BJ (cell line): ENCODE results near the gene CUL7. TPM values are rescaled to one million over a fixed set of nuclear protein-coding genes. Genes with fewer than 3 reads are reported as not detected.

Experiments
- CTCF ChIA-PET: fragments of 350-600 bp; formaldehyde crosslinking; extraction: SDS; loops from one replicate; lab custom pipeline; 2021; ENCODE audit warnings: antibody characterized with exemption, inconsistent platforms; lab: Yijun Ruan, JAX
- POLR2A ChIA-PET: fragments of 300-600 bp; sonication (Branson Sonifier 250); formaldehyde crosslinking; extraction: SDS; loops from one replicate; lab custom pipeline; 2021; ENCODE audit warnings: antibody characterized with exemption; lab: Charles Lee
- DNase-seq: peaks from one replicate; pipeline ENCODE4 v3.0.0-alpha.2; 2011; ENCODE audit warnings: low read depth
- H3K27me3 ChIP-seq: 2 replicates; pipeline ENCODE4 v1.6.0; 2011; ENCODE audit warnings: low read length; ENCODE audit not compliant: control insufficient read depth, insufficient read depth
- H3K36me3 ChIP-seq: 2 replicates; pipeline ENCODE4 v1.5.1; 2011; ENCODE audit warnings: low read length; ENCODE audit not compliant: control insufficient read depth, insufficient read depth
- H3K4me3 ChIP-seq: 2 replicates; pipeline ENCODE4 v1.5.1; 2011; ENCODE audit warnings: low read depth, mild to moderate bottlenecking, control low read depth, low read length
- polyA plus RNA-seq: library from polyadenylated mRNA; depleted of rRNA; stranded (reverse); fragments of >200 nt; gene quantifications from 2 replicates; pipeline ENCODE4 v1.2.3, GENCODE V29; 2011
- TF ChIP-seq, protein P1 (sequence below): IDR thresholded peaks from 2 replicates; pipeline ENCODE4 v1.5.1; 2011; ENCODE audit warnings: low read depth, mild to moderate bottlenecking, control low read depth, inconsistent platforms, low read length, moderate library complexity; ENCODE audit not compliant: insufficient read depth

Gene CUL7
- polyA plus RNA-seq, 1 experiment = 50.7 TPM

- no peak overlapping the region for H3K4me3 ChIP-seq
- TF ChIP-seq, protein P1, sequence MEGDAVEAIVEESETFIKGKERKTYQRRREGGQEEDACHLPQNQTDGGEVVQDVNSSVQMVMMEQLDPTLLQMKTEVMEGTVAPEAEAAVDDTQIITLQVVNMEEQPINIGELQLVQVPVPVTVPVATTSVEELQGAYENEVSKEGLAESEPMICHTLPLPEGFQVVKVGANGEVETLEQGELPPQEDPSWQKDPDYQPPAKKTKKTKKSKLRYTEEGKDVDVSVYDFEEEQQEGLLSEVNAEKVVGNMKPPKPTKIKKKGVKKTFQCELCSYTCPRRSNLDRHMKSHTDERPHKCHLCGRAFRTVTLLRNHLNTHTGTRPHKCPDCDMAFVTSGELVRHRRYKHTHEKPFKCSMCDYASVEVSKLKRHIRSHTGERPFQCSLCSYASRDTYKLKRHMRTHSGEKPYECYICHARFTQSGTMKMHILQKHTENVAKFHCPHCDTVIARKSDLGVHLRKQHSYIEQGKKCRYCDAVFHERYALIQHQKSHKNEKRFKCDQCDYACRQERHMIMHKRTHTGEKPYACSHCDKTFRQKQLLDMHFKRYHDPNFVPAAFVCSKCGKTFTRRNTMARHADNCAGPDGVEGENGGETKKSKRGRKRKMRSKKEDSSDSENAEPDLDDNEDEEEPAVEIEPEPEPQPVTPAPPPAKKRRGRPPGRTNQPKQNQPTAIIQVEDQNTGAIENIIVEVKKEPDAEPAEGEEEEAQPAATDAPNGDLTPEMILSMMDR = no peak
- ChIA-PET CTCF (interaction anchor here (0.9 kb wide), 1 partner anchor 10 kb away, joined by 3 read pairs; no protein-coding TSS in a partner anchor), POLR2A (no interaction called here)
- H3K27me3 ChIP-seq = no peaks in the 10 kb centered on the region
- H3K36me3 ChIP-seq = no peaks in the 10 kb centered on the region
- no peak for DNase-seq
Measured at GRCh38 chr6:43091436-43091991, 37.9 kb upstream of the CUL7 start.

- no peaks in the 10 kb centered on the region for H3K27me3 ChIP-seq
- TF ChIP-seq, protein P1 = no peak
- no peak for DNase-seq
- ChIA-PET POLR2A (no interaction called here), CTCF (interaction anchor here (1.9 kb wide), 1 partner anchor 38 kb away, joined by 8 read pairs; no protein-coding TSS in a partner anchor)
- H3K36me3 ChIP-seq = no peaks in the 10 kb centered on the region
- H3K4me3 ChIP-seq = no peak overlapping the region
Measured at GRCh38 chr6:43091020-43091419, 37.4 kb upstream of the CUL7 start.

DNA sequence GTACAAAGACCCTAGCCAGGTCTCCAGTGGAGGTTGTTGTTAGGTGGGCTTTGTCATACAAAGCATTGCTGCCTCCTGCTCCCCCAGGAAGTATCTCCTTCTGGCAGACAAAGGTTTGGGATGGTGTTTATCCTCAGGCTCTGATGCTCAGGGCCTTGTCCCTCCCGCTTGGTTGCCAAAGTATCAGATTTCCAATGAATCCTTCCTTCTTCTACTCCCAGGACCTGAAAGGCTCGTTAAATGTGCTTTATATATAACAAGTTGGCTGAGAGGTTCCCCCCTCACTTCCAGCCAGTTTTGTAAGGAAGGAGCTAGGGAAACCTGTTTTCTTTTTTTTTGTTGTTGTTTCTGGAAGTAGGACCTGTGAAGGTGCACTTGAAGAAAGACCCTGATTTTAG lies 36.9 kb upstream of the CUL7 start:
- Histone ChIP-seq H3K27me3 (no peaks in the 10 kb centered on the region), H3K36me3 (no peaks in the 10 kb centered on the region), H3K4me3 (no peak overlapping the region)
- DNase-seq = no peak
- ChIA-PET POLR2A (no interaction called here), CTCF (interaction anchor here (1.9 kb wide), 1 partner anchor 39 kb away, joined by 8 read pairs; no protein-coding TSS in a partner anchor)
- TF ChIP-seq, protein P1 = no peak

- TF ChIP-seq, protein P1 = no peak
- DNase-seq = no peak
- Histone ChIP-seq H3K36me3 (no peaks in the 10 kb centered on the region), H3K27me3 (no peaks in the 10 kb centered on the region), H3K4me3 (no peak overlapping the region)
- POLR2A ChIA-PET = no interaction called here
- CTCF ChIA-PET = interaction anchor here (1.3 to 1.9 kb wide), 3 partner anchors 14 to 39 kb away, joined by 3 to 8 read pairs (median 4); partner anchors contain the start of gene PTK7
Measured at GRCh38 chr6:43089874-43090558, 36.4 kb upstream of the CUL7 start.

DNA sequence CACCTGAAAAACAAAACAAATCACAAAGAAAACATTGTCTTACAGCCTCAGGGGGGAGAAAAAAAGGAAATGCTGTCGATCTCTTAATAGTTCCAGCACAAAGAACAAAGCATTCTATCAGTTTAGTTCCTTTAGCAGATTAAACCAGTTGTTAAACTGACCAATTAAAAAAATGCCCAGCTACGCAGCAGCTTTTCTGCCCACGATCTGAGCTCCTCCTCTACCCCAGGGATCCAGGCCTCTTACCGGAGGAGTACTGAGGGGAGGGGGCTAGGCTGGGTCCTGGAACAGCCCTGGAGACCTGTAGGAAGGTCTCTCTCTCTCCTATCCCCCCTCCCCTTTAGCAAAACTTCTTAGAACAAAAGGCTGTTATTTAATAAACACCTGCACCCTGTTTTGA lies 35.8 kb upstream of the CUL7 start:
- no peak for DNase-seq
- Histone ChIP-seq H3K27me3 (no peaks in the 10 kb centered on the region), H3K36me3 (no peaks in the 10 kb centered on the region), H3K4me3 (no peak overlapping the region)
- CTCF ChIA-PET = interaction anchor here (1.3 to 1.9 kb wide), 3 partner anchors 13 to 40 kb away, joined by 3 to 8 read pairs (median 4); partner anchors contain the start of gene PTK7
- TF ChIP-seq, protein P1 = no peak
- POLR2A ChIA-PET = no interaction called here
